NB4 (cell line): ENCODE results near the gene CLHC1.

ENCODE experiments used
- DNase-seq: peaks from one replicate; pipeline ENCODE4 v3.0.0; 2010; ENCODE audit warnings: low read depth
- H3K4me3 ChIP-seq: one replicate; pipeline ENCODE4 v1.5.1; 2011; ENCODE audit warnings: mild to moderate bottlenecking, low read depth, low read length, moderate library complexity
- MYC ChIP-seq: IDR thresholded peaks from 2 replicates; pipeline ENCODE4 v1.6.1; 2011; ENCODE audit warnings: low read depth, low read length
- POLR2A ChIP-seq: IDR thresholded peaks from 2 replicates; pipeline ENCODE4 v1.6.1; 2011; ENCODE audit warnings: mild to moderate bottlenecking; ENCODE audit not compliant: insufficient read length; ENCODE audit errors: extremely low read depth
- TF ChIP-seq, protein P1 (sequence below): IDR thresholded peaks from one replicate; pipeline ENCODE4 v1.5.1; 2012; ENCODE audit warnings: low read depth, low read length
- TF ChIP-seq, protein P2 (sequence below): IDR thresholded peaks from 2 replicates; pipeline ENCODE4 v1.6.1; 2011; ENCODE audit warnings: low read depth, low read length

Gene CLHC1

DNA sequence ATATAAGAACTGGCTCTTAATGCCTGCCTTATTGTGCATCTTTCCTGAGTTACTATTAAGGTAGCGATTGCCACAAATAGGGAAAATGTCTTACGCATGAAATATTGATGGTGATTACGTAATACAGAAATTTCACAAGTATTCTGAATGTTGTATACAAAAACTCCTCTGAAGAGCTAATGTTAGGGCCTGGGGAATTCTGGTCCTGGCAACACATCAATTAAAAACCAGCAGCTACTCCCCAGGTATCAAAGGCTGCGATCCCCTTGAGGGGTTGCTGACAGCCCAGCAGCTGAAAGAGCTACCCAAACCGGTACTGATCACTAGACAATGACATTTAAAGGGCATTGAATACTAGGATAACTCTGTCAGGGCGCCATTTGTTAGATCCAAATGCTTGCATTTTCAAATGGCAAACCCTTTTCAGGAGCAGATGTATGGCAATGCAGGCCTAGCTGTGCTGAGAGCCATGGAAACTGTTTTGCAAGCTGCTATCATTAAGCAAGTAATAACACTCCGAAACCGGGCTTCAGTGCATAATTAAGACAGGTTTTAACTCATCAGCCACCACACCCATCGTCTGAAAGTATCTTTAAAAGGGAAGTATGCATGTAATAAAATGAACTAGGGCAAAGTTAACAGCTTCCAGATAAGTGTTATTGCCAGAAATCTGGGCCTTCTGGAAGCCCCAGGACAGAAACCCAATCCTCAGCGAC is 78.4 kb downstream of the CLHC1 start:
- TF ChIP-seq, protein P1, sequence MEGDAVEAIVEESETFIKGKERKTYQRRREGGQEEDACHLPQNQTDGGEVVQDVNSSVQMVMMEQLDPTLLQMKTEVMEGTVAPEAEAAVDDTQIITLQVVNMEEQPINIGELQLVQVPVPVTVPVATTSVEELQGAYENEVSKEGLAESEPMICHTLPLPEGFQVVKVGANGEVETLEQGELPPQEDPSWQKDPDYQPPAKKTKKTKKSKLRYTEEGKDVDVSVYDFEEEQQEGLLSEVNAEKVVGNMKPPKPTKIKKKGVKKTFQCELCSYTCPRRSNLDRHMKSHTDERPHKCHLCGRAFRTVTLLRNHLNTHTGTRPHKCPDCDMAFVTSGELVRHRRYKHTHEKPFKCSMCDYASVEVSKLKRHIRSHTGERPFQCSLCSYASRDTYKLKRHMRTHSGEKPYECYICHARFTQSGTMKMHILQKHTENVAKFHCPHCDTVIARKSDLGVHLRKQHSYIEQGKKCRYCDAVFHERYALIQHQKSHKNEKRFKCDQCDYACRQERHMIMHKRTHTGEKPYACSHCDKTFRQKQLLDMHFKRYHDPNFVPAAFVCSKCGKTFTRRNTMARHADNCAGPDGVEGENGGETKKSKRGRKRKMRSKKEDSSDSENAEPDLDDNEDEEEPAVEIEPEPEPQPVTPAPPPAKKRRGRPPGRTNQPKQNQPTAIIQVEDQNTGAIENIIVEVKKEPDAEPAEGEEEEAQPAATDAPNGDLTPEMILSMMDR = no peak
- no peak for TF ChIP-seq POLR2A
- no peak for TF ChIP-seq MYC
- TF ChIP-seq, protein P2, sequence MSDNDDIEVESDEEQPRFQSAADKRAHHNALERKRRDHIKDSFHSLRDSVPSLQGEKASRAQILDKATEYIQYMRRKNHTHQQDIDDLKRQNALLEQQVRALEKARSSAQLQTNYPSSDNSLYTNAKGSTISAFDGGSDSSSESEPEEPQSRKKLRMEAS = no peak

DNA sequence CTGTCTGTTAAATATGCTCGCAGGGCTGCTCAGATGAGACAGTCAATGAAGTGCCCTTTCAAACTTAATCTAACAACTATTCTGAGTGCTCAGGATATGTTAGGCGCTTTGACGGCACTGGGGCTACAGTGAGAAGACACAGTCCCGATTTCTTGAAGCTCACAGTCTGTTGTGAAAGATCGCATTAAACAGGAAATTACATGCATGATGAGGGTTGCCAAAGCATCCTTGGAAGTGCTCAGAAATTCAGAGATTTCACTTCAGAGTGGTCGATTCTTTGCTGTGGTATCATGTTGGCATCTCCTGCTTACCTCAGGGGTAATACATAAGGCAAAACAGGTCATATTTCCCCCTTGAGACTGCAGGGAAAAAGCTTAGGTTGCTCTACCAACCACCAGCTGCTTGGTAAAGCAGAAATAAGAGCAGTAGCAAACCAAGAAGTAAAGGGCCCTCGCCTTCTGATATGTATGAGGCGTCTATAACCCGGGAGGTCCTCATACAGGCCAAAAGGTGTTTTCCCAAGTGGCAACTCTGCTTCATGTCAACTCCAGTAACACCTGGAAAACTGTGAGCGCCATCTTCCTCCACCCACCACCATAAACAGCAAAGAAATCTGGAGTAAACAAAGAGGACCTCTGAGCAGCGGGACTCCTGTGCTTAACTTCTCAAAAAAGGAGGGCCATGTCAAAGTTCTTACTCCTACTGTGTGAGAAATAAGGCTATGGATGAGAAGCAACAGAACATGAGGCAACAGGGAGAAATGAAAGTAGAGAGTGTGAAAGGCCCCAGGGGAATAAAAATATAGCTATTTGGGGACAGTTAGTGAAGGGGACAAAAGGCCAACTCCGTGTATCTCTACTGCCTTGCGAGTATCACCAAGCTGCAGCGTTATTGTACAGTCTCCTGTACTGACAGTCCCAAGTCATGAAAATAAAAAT is 79.3 kb downstream of the CLHC1 start:
- H3K4me3 ChIP-seq = no peak overlapping the region
- TF ChIP-seq MYC (no peak), POLR2A (no peak)
- TF ChIP-seq, protein P2 = no peak
- TF ChIP-seq, protein P1 = no peak
- no peak for DNase-seq

More for the DNA sequence above, 78.4 kb downstream of the CLHC1 start:
- no peak for DNase-seq
- no peak overlapping the region for H3K4me3 ChIP-seq

DNA sequence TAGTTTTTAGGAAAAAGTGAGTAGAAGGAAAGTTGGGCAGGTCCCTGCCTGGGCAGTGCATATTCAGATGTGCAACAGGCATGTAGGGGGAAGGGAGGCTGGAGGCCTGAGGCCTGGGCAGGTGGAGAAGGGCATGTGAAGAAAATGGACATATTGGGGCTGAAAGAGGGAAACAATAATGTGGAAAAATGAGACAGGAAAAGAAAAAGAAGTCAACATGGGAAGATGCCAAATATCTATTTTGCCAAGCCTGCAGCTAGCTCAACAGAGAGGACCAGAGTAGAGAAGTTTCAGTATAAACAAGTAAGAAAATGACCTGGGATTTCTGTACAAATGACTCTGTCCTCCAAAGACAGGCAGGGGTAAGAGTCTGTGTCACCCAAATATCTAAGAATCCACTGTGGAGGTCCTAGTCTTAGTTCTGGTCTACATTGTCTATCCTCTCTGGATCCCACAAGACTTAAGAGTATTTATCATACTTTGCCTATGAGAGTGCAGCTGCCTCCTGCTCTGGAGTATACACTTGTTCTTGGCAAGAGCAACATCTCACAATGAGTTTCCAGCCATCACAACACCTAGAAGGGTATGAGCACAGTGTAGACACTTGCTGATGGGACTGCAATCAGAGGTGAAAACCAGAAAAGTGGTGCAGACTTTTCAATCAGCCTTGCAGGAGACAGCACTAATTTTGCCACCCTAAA is 80.2 kb downstream of the CLHC1 start:
- no peak overlapping the region for H3K4me3 ChIP-seq
- DNase-seq = no peak
- TF ChIP-seq MYC (no peak), POLR2A (no peak)
- TF ChIP-seq, protein P1 = no peak
- TF ChIP-seq, protein P2 = no peak

DNA sequence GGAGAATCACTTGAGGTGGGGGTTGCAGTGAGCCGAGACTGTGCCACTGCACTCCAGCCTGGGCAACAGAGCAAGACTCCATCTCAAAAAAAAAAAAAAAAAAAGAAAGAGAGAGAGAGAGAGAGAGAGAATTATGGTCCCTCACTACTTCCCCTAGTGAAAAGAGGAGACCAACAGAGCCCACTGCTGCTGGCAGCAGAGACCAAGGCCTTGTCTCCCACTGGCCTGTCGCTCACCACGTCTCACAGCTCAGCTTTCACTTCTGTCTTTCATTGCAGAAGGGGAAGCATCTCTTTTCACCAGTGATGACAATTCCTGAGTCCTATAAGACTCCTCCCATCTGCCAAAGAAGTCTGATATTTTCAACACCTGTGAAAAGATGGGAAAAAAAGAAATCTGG is 81.3 kb downstream of the CLHC1 start:
- H3K4me3 ChIP-seq = no peak overlapping the region
- peak; percentile 61 for DNase-seq
- TF ChIP-seq, protein P1 = no peak

DNA sequence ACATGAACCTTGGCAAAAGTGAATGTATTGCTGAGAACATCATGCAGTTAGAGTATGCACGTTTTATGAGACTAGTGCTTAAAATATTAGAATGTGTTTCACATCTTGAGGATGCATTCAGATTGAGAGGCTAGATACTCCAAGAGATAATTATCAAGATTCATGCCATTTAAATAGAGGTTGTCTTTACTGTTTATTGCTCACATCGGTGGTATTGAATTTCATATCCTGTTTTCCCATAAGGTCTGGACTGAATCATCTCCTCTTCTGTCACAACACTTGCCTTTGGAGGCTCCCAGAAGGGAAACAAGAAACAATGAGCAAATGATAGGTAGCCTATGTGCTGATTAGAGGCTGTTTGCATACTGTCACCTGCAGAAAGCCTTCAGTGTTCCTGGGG is 83.8 kb downstream of the CLHC1 start:
- peak; percentile 35 for DNase-seq
- no peak overlapping the region for H3K4me3 ChIP-seq

More for the DNA sequence above, 83.8 kb downstream of the CLHC1 start:
- no peak for TF ChIP-seq MYC
- no peak for TF ChIP-seq POLR2A
- TF ChIP-seq, protein P2 = no peak
- TF ChIP-seq, protein P1 = no peak
